Osteocyte (in vitro differentiated cells): ENCODE data around the gene CADPS. TPM values are rescaled to one million over a fixed set of nuclear protein-coding genes. Genes with fewer than 3 reads are reported as not detected.

ENCODE experiments used
- DNase-seq: peaks from one replicate; pipeline ENCODE4 v3.0.0; 2021; ENCODE audit warnings: mixed read lengths; ENCODE audit not compliant: unreplicated experiment; ENCODE audit errors: extremely low spot score
- H3K27ac Mint-ChIP-seq: one replicate; pipeline ENCODE4 v1.8.0; 2021; ENCODE audit warnings: mild to moderate bottlenecking, mixed read lengths; ENCODE audit not compliant: unreplicated experiment
- H3K27me3 Mint-ChIP-seq: one replicate; pipeline ENCODE4 v1.8.0; 2021; ENCODE audit warnings: mixed read lengths; ENCODE audit not compliant: unreplicated experiment
- H3K36me3 Mint-ChIP-seq: one replicate; pipeline ENCODE4 v1.8.0; 2021; ENCODE audit warnings: mixed read lengths; ENCODE audit not compliant: unreplicated experiment
- H3K4me1 Mint-ChIP-seq: one replicate; pipeline ENCODE4 v1.8.0; 2021; ENCODE audit warnings: mixed read lengths; ENCODE audit not compliant: unreplicated experiment
- H3K4me3 Mint-ChIP-seq: one replicate; pipeline ENCODE4 v1.8.0; 2021; ENCODE audit warnings: mild to moderate bottlenecking, moderate library complexity, mixed read lengths; ENCODE audit not compliant: unreplicated experiment
- H3K9me3 Mint-ChIP-seq: one replicate; pipeline ENCODE4 v1.8.0; 2021; ENCODE audit warnings: mixed read lengths; ENCODE audit not compliant: unreplicated experiment
- total RNA-seq: library from RNA; stranded (reverse); gene quantifications from 2 replicates; pipeline ENCODE4 v1.2.1, GENCODE V29; 2021
- TF ChIP-seq, protein P1 (sequence below): fragments of 200-600 bp; sonication (generic); IDR thresholded peaks from 2 replicates; pipeline ENCODE4 v1.5.0; 2021; ENCODE audit warnings: antibody characterized with exemption, mild to moderate bottlenecking, moderate library complexity

The CADPS gene
- total RNA-seq, 1 donor from 2014 or later: not detected

DNA sequence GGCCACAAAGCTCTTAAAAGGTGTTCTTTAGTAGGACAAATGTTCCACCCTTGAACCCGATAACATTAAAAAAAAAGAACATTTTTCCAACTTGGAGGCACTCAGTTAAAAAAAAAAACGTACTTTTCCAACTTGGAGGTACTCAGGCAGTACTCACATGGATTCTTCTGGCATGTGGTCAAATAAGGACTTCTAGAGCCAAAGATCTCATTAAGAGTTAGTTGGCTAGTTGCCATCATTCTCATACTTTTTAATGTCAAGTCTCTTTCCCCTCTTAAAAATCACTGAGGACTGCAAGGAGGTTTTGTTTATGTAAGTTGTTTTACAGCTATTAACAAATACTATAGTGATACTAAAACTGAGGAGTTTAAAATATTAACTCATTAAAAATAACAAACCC lies 101.0 kb downstream of the CADPS start:
- DNase-seq: no peak
- Mint-ChIP-seq H3K27me3 (no peaks in the 10 kb centered on the region), H3K36me3 (no peaks in the 10 kb centered on the region)

DNA sequence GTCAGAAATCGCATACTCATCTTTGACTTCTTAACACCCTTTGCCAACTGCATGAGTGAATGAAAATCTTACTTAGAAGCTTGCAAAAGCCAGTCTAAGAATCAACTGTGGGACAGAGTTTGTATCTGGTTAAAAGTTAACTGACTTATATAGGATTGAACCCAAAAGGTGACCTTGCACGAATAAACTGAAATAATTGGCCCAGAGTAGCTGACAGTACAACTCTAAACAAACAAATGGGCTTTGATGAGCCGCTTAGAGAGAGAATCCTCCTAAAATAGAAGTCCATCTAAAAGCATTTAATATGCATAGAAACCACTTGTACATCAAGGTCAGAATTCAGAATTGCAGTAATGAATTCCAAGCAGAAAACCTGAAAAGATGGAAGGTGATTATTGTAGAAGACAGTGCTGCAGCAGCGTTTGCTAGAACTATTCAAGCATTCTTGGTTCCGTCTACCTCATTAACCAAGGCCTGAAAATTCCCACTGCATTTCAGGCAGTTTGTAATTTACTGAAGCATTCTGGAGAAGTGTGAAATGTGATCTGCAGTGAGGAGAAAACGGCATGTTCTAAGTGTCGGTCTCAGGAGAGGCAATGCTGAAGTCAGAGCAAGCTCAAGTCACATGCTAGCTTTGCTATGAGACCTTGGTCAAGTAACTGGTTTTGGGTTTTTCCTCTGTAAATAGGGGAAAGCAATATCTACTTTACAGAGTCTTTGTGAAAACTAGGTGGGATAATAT lies 103.7 kb downstream of the CADPS start:
- H3K9me3 Mint-ChIP-seq: no peaks in the 10 kb centered on the region
- TF ChIP-seq, protein P1, sequence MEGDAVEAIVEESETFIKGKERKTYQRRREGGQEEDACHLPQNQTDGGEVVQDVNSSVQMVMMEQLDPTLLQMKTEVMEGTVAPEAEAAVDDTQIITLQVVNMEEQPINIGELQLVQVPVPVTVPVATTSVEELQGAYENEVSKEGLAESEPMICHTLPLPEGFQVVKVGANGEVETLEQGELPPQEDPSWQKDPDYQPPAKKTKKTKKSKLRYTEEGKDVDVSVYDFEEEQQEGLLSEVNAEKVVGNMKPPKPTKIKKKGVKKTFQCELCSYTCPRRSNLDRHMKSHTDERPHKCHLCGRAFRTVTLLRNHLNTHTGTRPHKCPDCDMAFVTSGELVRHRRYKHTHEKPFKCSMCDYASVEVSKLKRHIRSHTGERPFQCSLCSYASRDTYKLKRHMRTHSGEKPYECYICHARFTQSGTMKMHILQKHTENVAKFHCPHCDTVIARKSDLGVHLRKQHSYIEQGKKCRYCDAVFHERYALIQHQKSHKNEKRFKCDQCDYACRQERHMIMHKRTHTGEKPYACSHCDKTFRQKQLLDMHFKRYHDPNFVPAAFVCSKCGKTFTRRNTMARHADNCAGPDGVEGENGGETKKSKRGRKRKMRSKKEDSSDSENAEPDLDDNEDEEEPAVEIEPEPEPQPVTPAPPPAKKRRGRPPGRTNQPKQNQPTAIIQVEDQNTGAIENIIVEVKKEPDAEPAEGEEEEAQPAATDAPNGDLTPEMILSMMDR: no peak
- no peak for DNase-seq
- H3K27me3 Mint-ChIP-seq: peaks cover 3% of the 10 kb centered on the region
- no peak overlapping the region for H3K27ac Mint-ChIP-seq
- H3K36me3 Mint-ChIP-seq: no peaks in the 10 kb centered on the region
- no peak overlapping the region for H3K4me3 Mint-ChIP-seq
- H3K4me1 Mint-ChIP-seq: no peaks in the 10 kb centered on the region

More for the DNA sequence above, 101.0 kb downstream of the CADPS start:
- Mint-ChIP-seq H3K4me3 (no peak overlapping the region), H3K27ac (no peak overlapping the region), H3K4me1 (no peaks in the 10 kb centered on the region), H3K9me3 (no peaks in the 10 kb centered on the region)
- TF ChIP-seq, protein P1: no peak

DNA sequence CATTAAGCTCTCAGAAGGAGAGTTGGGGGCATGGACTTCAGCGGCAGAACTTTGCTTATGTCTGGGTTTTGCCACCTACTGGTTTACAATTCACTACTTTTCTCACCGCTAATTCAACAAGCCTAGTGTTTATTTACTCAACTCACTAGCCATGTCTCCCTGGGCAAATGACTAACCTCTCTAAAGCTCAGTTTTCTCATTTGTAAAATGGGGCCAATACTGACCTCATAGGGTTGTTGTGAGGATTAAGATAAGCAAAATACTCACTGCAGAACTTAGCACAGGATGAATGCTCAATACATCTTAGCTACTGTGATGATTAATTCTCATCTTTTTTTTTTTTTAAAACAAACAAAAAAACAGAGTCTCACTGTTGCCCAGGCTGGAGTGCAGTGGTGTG lies 106.3 kb downstream of the CADPS start:
- H3K4me1 Mint-ChIP-seq: no peaks in the 10 kb centered on the region
- TF ChIP-seq, protein P1: no peak
- H3K27me3 Mint-ChIP-seq: peaks cover 3% of the 10 kb centered on the region
- no peak for DNase-seq
- H3K36me3 Mint-ChIP-seq: no peaks in the 10 kb centered on the region
- H3K4me3 Mint-ChIP-seq: no peak overlapping the region
- H3K27ac Mint-ChIP-seq: no peak overlapping the region
- H3K9me3 Mint-ChIP-seq: no peaks in the 10 kb centered on the region

DNA sequence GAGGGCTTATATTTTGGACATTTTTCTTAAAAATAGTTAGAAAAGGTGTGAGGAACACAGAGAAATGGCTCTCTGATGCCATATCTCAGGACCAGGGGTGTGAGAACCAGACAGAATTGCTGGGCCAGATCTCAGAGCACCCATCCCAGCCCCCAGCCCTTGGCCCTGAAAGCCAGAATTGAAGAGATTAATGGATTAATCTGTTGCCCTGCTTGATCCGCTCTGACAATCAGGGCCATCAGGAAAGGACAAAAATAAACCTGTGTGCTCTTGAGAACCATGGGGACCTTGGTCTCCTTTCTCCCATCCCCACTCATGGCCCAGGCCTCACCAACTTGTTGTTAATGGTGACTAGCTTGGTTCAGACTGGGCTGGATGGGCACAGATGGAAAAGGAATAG lies 113.5 kb downstream of the CADPS start:
- Mint-ChIP-seq H3K27me3 (no peaks in the 10 kb centered on the region), H3K4me1 (no peaks in the 10 kb centered on the region), H3K4me3 (no peak overlapping the region), H3K9me3 (no peaks in the 10 kb centered on the region), H3K27ac (no peak overlapping the region), H3K36me3 (no peaks in the 10 kb centered on the region)
- TF ChIP-seq, protein P1: no peak
- DNase-seq: no peak

DNA sequence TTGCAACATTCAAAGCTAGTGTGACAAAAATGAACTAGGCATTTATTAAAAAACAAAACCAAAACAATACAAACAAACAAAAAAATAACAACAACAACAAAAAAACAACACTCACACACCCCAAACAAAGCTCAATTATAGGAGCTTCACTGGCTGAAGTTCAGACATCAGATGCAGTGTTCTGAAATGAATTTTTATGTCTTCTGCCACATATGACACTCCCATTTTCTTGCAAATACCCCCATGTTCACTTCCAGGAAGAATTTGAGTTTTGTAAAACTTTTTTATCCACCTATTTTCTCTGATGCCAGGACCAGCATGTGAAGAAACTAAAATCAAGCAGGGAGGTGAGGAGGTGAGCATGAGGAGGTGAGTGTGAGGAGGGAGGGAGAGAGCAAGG lies 113.9 kb downstream of the CADPS start:
- H3K36me3 Mint-ChIP-seq: no peaks in the 10 kb centered on the region
- H3K27me3 Mint-ChIP-seq: no peaks in the 10 kb centered on the region
- H3K27ac Mint-ChIP-seq: no peak overlapping the region
- no peaks in the 10 kb centered on the region for H3K9me3 Mint-ChIP-seq
- TF ChIP-seq, protein P1: no peak
- H3K4me3 Mint-ChIP-seq: no peak overlapping the region
- no peaks in the 10 kb centered on the region for H3K4me1 Mint-ChIP-seq
- DNase-seq: no peak
